NK-92 (cell line): ENCODE results near the gene UGT1A9.

Source experiments
- DNase-seq: peaks from one replicate; lab custom pipeline; 2025; ENCODE audit not compliant: unreplicated experiment; lab: John Stamatoyannopoulos, UW

Gene UGT1A9

DNA sequence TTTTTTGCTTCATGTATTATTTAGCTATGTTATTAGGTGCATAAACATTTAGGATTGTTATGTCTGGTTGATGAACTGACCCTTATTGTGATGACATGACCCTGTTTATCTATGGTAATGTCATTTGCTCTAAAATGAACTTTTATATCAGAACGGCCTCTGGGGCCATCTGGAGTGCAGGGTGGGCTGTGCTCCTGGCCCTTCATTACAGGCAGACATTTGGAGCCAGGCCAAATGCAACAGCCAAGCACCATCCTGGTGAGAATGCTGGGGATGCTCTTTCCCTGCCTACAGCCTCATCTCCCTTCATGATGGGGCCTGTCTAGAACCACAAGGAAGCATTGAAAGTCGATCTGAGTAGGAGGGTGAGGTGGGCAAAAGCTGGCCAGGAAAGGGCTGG is 144.6 kb downstream of the UGT1A9 start:
- no peak for DNase-seq

- no peak for DNase-seq
Observed at GRCh38 chr2:233816771-233817170, 145.1 kb downstream of the UGT1A9 start.

DNA sequence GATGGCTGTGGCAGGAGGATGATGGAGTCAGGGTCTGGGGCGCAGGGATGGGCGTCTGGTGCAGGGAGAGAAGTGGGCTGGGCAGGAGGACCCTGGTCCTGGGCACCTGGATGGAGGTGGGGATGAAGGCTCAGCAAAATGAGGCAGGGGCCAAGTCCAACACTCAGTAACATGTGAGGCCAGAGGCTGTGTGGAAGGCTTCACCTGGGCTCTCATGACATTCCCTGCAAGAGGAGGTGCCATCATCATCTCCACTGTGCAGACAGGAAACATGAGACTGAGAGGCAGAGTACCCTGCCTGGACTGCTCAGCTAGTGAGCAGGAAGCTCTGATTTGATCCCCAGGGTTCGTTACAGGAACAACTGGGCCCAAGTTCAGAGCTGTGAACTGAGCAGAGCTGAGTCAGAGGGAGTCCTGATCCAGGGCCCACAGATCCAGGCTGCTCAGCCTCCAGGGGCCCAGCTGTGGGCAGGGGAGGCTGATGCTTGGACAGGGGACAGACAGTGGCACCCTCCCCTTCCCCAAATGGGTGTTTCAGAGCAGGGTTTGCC is 145.7 kb downstream of the UGT1A9 start:
- DNase-seq: no peak

- no peak for DNase-seq
Observed at GRCh38 chr2:233817995-233818638, 146.4 kb downstream of the UGT1A9 start.

GRCh38 chr2:233818639-233819621 is 147.2 kb downstream of the UGT1A9 start:
- no peak for DNase-seq

DNA sequence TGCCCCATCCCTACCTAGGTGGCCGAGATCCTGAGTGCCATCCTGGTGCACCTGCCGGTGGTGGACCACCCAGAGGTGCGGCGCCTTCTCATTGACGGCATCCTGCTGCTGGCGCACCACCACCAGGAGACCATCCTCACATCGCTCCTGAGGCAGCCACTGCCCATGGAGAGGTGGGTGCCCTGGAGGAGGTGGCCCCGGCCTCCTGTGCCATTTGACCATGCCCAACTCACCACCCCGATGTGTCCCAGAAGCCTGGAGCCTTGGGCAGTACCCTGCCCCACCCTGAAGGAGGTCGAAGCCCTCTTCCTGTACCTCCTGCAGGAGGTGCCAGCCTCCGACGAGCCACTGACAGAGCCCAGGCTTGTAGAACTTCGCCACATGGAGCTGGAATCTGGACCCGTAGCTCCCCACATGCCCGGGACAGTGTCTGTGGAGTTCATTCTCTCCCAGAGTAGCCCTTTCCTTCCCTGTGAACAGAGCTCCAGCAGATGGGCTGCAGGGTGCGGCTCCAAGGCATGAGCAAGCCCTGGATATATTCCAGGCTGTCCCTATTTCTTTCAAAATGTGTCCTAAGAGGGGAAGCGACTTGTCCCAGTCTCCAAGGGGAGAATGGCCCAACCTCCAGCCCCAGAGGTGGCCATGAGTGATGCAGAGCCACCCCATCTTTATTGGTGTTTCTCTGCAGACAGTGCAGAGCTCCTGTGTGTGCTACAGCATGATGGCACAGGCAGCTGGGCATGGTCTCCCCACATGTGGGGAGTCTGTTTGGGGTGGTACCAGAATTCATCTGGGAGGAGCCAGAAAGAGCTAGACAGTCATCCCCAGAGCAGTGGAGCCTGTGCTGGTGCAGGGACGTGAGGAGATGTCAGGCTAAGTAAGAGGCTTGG is 148.4 kb downstream of the UGT1A9 start:
- DNase-seq: no peak

DNA sequence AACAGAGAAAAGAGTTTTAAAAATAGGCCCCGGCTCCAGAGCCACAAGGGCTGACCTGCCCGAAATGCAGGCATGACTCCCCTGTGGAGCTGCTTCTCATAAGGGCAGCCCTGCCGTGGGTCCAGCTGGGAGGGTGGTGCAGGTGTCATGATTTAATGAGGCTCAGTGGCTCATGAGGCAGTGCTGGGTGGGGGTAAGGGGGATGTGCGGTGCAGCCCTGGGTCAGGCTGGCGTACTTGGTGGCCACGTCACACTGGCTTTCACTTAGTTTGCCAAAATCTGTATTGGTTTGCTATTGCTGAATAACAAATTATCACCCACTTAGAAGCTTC is 149.0 kb downstream of the UGT1A9 start:
- no peak for DNase-seq

DNA sequence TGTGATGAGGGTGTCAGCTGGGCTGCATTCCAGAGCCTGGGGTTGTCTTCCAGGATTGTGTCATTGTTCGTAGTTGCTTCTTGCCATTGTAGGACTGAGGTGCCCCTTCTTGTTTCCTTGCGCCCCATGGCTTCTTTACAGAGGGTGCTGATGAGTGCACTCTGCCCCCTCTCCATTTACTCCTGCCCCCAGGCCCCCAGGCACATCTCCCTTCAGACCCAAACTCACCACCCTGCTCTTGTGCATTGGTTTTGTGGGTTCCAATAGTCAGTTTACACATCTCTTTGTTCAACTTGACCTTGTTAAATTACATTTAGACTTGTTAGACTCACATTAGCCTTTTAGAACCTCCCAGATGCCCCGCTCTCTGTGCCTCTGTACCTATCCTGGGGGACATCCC is 149.5 kb downstream of the UGT1A9 start:
- DNase-seq: no peak

DNA sequence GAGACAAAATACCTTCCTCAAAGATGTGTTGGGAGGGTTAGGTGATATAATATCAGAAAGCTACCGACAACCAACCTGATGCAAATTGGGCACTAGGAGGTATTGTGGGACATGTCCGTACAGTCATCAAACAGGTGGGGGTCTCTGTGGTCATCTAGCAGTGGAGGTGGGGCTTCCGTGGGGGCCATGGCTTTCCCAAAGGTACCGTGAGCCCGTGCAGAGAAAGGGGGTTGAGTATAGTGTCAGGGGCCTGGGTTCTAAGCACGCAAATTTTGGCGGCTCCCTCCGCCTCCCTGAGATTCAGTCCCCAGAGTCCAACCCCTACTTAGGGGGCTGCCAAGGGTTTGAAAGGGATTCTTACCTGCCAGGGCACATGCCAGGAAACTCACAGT is 150.0 kb downstream of the UGT1A9 start:
- no peak for DNase-seq

GRCh38 chr2:233822101-233822771 is 150.5 kb downstream of the UGT1A9 start:
- no peak for DNase-seq
